Stimulated activated CD8-positive, alpha-beta memory T cell treated with anti-CD3 and anti-CD28 coated beads, Interleukin-15, amount 100 ng/mL, for 1 hour (primary cell): Measurements from ENCODE around the gene ATXN7L1.

ENCODE experiments used
- DNase-seq: peaks from one replicate; pipeline ENCODE4 v3.0.0-alpha.2; 2020; ENCODE audit warnings: low read depth

ATXN7L1 gene

DNA sequence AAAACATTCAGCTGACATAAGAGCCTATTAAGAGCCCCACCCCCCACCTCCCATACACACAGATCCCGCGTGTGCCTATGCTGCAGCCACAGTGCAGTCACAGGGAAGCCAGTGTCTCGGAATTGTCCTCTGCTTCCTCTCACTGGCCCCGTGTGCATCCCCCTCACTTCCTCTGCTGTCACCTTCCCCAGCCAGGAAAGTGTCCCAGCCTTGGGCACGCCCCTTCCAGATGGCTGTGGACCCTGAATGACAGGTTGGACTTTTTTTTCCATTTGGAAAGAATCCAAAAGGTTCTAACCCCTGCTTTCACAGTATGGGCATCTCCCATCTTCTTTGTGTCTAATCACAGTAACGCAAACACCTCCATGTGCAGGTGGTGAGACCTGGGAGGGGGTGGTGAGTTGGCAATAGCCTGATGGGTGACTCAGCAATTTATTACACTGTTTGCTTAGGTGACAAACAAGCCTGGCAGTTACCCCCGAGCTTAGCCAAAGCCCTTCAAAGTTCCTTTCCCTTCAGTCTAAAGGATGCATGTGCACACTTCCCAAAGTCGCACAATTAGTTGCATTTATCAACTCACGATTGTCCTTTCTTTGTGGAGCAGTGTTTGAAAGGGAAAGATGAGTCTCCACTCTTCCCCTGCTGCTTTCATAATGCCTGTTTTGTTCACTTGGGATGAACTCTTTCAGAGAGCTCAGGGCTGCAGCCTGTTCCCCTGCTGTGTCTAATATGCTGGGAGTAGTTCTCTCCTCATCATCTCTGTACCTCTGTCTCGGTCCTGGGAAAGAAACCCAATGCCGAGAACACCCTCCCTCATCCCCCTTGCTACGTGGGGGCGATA, 227.6 kb downstream of the ATXN7L1 start:
- no peak for DNase-seq

- DNase-seq: no peak
These were observed 228.8 kb downstream of the ATXN7L1 start for GRCh38 chr7:105647591-105647990.

DNA sequence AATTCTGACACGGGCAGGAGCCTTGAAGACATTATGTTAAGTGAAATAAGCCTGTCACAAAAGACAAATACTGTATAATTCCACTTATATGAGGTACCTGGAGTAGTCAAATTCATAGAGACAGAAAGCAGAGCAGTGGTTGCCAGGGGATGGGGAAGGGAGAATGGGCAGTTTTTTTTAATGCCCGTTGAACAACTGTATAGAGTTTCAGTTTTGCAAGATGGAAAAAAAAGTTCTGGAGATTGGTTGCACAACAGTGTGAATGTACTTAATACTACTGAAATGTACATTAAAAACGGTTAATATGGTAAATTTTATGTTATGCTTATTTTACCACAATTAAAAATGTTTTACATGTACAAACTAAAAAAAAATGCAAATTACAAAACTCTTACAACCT, 231.5 kb downstream of the ATXN7L1 start:
- DNase-seq: no peak

GRCh38 chr7:105643851-105644250, 232.5 kb downstream of the ATXN7L1 start:
- no peak for DNase-seq

GRCh38 chr7:105643384-105643783, 233.0 kb downstream of the ATXN7L1 start:
- DNase-seq: no peak

DNA sequence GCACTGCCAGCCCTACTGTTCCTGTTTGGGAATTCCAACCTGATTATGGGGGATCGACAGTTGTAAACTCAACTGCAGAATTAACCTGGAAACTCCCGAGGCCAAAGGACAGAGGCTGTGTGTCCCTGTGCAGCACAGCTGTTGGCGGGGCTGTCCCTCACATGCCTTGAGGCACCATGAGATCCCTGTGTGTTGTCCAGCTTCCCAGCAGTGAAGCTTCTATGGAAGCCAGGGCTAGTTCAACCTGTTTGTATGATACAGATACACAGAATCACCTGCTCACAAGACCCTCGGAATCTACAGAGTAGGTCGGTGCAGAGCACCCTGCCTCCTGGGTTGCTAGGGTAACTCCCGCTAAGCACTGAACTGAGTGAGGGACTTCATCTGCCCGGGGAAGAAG, 234.1 kb downstream of the ATXN7L1 start:
- DNase-seq: no peak

GRCh38 chr7:105640956-105641810, 235.2 kb downstream of the ATXN7L1 start:
- no peak for DNase-seq

DNA sequence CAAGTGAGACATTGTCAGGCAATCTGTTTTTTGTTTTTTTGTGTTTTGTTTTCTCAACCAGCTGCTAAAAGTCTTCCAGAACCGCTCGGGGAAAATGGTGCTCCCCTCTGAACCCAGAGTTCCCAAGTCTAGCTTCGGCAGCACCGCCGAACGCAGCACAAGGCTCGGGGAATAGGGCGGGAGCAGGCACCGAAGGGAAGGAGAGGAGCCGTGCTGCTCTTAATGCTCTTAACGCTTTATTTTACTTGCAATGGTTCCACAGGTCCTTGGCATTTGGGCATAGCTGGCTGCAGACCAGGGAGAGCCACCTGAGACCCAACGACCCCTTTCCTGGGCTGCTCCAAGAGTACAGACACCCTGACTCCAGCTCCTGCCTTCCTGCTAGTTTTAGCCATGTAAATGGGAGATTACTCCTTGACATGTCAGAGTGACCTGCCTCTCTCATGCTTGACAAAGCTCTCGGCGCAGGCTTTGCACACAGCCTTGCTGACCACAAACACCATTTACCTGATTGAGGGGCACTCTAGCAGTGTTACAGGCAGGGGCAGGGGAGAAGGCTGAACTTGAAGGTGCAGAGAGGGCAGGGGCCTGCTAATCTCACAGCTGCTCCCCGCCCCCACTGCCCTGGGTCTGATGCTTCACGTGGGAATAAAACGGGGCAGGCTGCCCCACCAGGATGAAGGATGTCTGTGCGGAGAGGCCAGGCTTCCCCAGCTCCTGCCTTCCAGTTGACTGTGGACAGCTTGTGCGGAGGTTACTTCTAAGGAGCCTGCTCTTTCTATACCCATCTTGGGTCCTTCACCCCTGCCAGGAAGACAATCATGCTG, 236.5 kb downstream of the ATXN7L1 start:
- no peak for DNase-seq

DNA sequence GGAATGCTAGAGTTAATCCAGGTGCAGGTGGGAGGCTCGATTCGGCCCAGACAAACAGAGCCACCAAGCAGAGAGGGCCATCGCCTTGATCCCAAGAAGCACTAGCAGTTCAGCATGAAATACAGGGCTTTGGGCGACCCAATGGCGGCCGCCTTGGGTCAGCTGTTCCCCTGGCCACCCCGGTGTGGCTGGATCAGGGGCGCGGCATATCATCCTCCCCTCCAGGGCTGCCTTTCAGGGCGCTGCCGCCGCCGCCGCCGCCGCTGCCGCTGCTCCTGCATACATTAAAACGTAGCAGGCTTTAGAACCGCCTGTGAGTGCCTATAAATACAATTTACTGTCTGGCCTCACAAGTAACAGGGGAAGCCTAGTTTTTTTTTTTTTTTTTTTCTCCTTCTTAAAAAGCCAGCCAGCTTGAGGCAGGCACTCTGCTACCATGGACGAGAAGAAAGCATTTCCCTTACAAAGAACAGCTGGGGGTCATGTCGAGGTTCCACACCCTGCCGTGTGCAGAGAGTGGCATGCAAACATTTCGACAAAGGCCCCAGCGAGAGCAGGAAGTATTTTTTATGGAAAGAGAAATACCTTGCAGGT, 237.4 kb downstream of the ATXN7L1 start:
- DNase-seq: no peak

GRCh38 chr7:105638334-105638733, 238.1 kb downstream of the ATXN7L1 start:
- DNase-seq: no peak

GRCh38 chr7:105637755-105638154, 238.6 kb downstream of the ATXN7L1 start:
- no peak for DNase-seq

DNA sequence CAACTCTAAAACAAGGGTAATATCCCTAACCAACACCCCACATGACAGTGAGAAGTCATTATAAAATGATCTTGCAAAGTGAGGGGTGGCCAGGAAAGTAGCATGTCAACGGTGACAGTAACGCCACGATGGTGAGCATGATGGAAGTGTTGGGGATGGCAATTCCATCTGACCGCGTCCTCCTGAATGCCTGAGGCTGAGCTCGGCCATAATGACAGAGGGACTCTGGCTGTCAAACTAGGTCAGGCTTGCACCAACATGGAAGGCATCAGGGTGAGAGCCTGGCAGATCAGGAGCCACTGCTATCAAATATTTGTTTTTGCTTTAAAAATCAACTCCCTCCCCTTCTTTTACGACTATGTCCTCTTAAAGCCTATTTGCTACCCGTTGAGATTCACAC, 239.4 kb downstream of the ATXN7L1 start:
- no peak for DNase-seq

GRCh38 chr7:105635197-105635596, 241.2 kb downstream of the ATXN7L1 start:
- no peak for DNase-seq

DNA sequence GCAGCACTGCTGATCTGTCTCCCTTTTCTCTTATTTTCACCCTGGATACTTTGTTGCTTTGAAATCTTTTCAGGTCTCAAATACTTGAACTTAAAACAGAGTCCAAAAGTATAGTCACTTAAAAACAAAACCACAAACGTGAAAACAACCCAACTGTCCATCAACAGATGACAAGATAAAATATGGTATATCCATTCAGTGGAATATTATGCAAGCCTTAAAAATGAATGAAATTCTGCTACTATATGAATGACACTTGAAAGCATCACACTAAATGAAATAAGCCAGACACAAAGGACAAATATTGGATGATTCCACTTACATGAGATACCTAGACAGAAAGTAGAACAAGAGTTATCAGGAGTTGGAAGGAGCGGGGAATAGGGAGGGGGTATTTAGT, 250.4 kb downstream of the ATXN7L1 start:
- no peak for DNase-seq

GRCh38 chr7:105623906-105624305, 252.5 kb downstream of the ATXN7L1 start:
- no peak for DNase-seq

DNA sequence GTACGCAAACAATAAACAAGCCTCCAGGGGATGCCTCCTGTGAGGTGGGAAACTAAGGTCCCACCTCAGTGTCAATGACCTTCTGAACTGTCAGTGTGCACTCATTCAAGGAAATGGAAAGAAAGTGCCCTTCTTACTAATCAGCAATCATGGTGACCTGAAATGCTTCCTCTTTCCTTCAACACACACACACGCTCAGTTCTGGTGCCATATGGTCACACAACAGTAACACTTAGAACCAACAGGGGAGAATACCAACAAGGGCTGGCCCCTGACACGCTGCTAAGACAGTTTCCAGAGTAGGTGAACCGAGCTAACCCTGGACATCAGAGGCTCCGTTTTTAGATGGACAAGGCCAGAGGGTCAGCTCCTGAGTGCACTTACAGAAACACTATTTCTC, 253.0 kb downstream of the ATXN7L1 start:
- DNase-seq: no peak

- no peak for DNase-seq
These were observed 254.2 kb downstream of the ATXN7L1 start for GRCh38 chr7:105622106-105622731.

DNA sequence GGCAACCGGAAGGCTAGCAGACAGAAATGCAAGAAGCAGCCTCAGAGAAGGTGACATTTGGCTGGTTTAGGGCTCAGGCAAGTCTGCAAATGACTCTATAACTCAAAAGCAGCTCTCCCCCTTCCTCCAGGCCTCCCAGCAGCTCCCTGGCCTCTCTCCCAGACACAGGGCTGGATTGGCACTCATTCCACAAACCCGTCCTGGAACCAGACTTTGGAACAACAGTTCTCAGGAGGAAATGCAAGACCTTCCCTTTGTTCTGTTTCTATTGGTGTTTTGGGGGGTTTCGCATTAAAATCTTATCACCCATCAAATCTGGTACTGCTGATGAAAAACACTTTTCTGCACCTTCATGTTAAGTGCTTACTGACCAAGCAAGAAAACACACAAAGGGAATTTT, 254.8 kb downstream of the ATXN7L1 start:
- no peak for DNase-seq

DNA sequence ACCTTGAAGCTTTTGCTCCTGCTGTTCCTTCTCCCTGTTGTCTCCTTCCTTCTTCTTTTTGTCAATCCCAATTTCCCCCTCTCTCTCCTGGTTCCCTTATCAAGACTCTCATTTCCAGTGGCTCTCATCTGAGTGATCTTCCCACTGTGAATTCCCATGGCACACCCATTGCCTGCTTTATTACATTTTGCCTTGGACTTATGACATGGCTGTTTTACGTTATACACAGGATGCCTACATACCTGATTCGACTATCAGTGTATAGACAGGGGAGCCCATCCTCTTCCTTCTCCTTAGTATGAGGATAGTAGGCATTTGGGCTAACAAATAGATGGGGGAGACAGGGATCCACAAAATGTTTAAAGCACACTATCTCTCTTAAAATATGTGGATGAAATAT, 255.2 kb downstream of the ATXN7L1 start:
- no peak for DNase-seq

GRCh38 chr7:105619590-105619989, 256.8 kb downstream of the ATXN7L1 start:
- no peak for DNase-seq

DNA sequence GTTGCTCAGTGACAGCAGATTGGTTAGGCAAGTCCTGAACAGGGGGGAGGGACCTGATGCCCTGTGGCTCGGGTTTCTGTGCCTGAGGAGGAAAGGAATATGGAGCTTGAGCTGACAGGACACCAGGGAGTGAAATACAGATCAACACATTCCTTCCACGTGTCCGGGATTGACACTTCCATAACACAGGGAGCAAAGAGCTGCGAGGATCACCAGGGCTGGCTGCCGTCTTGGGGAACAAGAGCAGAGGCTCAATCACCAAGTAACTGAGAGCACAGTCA, 258.4 kb downstream of the ATXN7L1 start:
- DNase-seq: no peak
